HUES48 (cell line): ENCODE data around the gene LCOR.

ENCODE experiments used
- H3K27ac ChIP-seq: one replicate; pipeline ENCODE4 v1.7.0; 2013; ENCODE audit warnings: low read depth, low read length, inconsistent platforms
- H3K27me3 ChIP-seq: 2 replicates; pipeline ENCODE4 v1.6.1; 2013; ENCODE audit warnings: mild to moderate bottlenecking, low read length; ENCODE audit not compliant: control insufficient read depth, insufficient read depth
- H3K36me3 ChIP-seq: 2 replicates; pipeline ENCODE4 v1.6.1; 2013; ENCODE audit warnings: low read length; ENCODE audit not compliant: control insufficient read depth, insufficient read depth
- H3K4me1 ChIP-seq: 2 replicates; pipeline ENCODE4 v1.6.1; 2013; ENCODE audit warnings: mild to moderate bottlenecking, low read length; ENCODE audit not compliant: control insufficient read depth, insufficient read depth
- H3K4me3 ChIP-seq: 2 replicates; pipeline ENCODE4 v1.5.1; 2013; ENCODE audit warnings: mild to moderate bottlenecking, low read depth, low read length
- H3K9ac ChIP-seq: 2 replicates; pipeline ENCODE4 v1.6.1; 2013; ENCODE audit warnings: mild to moderate bottlenecking, low read depth, low read length, moderate library complexity
- H3K9me3 ChIP-seq: 2 replicates; pipeline ENCODE4 v1.6.1; 2013; ENCODE audit warnings: low read length; ENCODE audit not compliant: control insufficient read depth, insufficient read depth

Gene LCOR

GRCh38 chr10:97002670-97003069 is 170.6 kb downstream of the LCOR start:
- Histone ChIP-seq H3K27me3 (no peaks in the 10 kb centered on the region), H3K36me3 (no peaks in the 10 kb centered on the region), H3K9me3 (0 out of 2 replicates have a peak, but pooled peaks cover 5% of the 10 kb centered on the region), H3K4me1 (no peaks in the 10 kb centered on the region), H3K4me3 (no peak overlapping the region), H3K27ac (no peak overlapping the region), H3K9ac (no peak overlapping the region)

GRCh38 chr10:97003151-97003803 is 171.2 kb downstream of the LCOR start:
- Histone ChIP-seq H3K4me1 (no peaks in the 10 kb centered on the region), H3K4me3 (no peak overlapping the region), H3K9me3 (0 out of 2 replicates have a peak, but pooled peaks cover 6% of the 10 kb centered on the region), H3K27ac (no peak overlapping the region), H3K9ac (no peak overlapping the region), H3K36me3 (no peaks in the 10 kb centered on the region), H3K27me3 (no peaks in the 10 kb centered on the region)

- Histone ChIP-seq H3K4me1 (no peaks in the 10 kb centered on the region), H3K36me3 (no peaks in the 10 kb centered on the region), H3K9me3 (0 out of 2 replicates have a peak, but pooled peaks cover 6% of the 10 kb centered on the region), H3K9ac (no peak overlapping the region), H3K4me3 (no peak overlapping the region), H3K27ac (no peak overlapping the region), H3K27me3 (no peaks in the 10 kb centered on the region)
Observed at GRCh38 chr10:97003804-97004201, 171.7 kb downstream of the LCOR start.

GRCh38 chr10:97004591-97004990 is 172.5 kb downstream of the LCOR start:
- Histone ChIP-seq H3K36me3 (no peaks in the 10 kb centered on the region), H3K27ac (no peak overlapping the region), H3K27me3 (no peaks in the 10 kb centered on the region), H3K4me3 (no peak overlapping the region), H3K4me1 (no peaks in the 10 kb centered on the region), H3K9ac (no peak overlapping the region), H3K9me3 (0 out of 2 replicates have a peak, but pooled peaks cover 6% of the 10 kb centered on the region)

- H3K4me1 ChIP-seq = no peaks in the 10 kb centered on the region
- no peak overlapping the region for H3K4me3 ChIP-seq
- no peaks in the 10 kb centered on the region for H3K27me3 ChIP-seq
- no peaks in the 10 kb centered on the region for H3K36me3 ChIP-seq
- 0 out of 2 replicates have a peak, but pooled peaks cover 6% of the 10 kb centered on the region for H3K9me3 ChIP-seq
- H3K9ac ChIP-seq = no peak overlapping the region
- H3K27ac ChIP-seq = no peak overlapping the region
Observed at GRCh38 chr10:97005349-97005748, 173.3 kb downstream of the LCOR start.

GRCh38 chr10:97006364-97006763 is 174.3 kb downstream of the LCOR start:
- Histone ChIP-seq H3K27me3 (no peaks in the 10 kb centered on the region), H3K4me3 (no peak overlapping the region), H3K36me3 (no peaks in the 10 kb centered on the region), H3K4me1 (no peaks in the 10 kb centered on the region), H3K9ac (no peak overlapping the region), H3K9me3 (0 out of 2 replicates have a peak, but pooled peaks cover 6% of the 10 kb centered on the region), H3K27ac (no peak overlapping the region)

GRCh38 chr10:97007417-97007816 is 175.3 kb downstream of the LCOR start:
- Histone ChIP-seq H3K9me3 (0 out of 2 replicates have a peak, but pooled peaks cover 6% of the 10 kb centered on the region), H3K4me1 (no peaks in the 10 kb centered on the region), H3K4me3 (no peak overlapping the region), H3K27me3 (no peaks in the 10 kb centered on the region), H3K36me3 (no peaks in the 10 kb centered on the region), H3K9ac (no peak overlapping the region), H3K27ac (no peak overlapping the region)

GRCh38 chr10:97010695-97011206 is 178.7 kb downstream of the LCOR start:
- Histone ChIP-seq H3K27me3 (no peaks in the 10 kb centered on the region), H3K9me3 (0 out of 2 replicates have a peak, but pooled peaks cover 6% of the 10 kb centered on the region), H3K4me3 (no peak overlapping the region)

GRCh38 chr10:97011397-97011796 is 179.3 kb downstream of the LCOR start:
- Histone ChIP-seq H3K36me3 (no peaks in the 10 kb centered on the region), H3K4me3 (no peak overlapping the region), H3K27me3 (no peaks in the 10 kb centered on the region), H3K4me1 (no peaks in the 10 kb centered on the region), H3K27ac (no peak overlapping the region), H3K9ac (no peak overlapping the region), H3K9me3 (0 out of 2 replicates have a peak, but pooled peaks cover 6% of the 10 kb centered on the region)

More at GRCh38 chr10:97010695-97011206, 178.7 kb downstream of the LCOR start:
- Histone ChIP-seq H3K4me1 (no peaks in the 10 kb centered on the region), H3K9ac (no peak overlapping the region), H3K36me3 (no peaks in the 10 kb centered on the region), H3K27ac (no peak overlapping the region)

GRCh38 chr10:97012470-97012869 is 180.4 kb downstream of the LCOR start:
- no peaks in the 10 kb centered on the region for H3K27me3 ChIP-seq
- H3K27ac ChIP-seq = no peak overlapping the region
- H3K4me3 ChIP-seq = no peak overlapping the region
- H3K36me3 ChIP-seq = no peaks in the 10 kb centered on the region
- H3K9me3 ChIP-seq = 0 out of 2 replicates have a peak, but pooled peaks cover 3% of the 10 kb centered on the region
- H3K4me1 ChIP-seq = no peaks in the 10 kb centered on the region
- no peak overlapping the region for H3K9ac ChIP-seq

- no peaks in the 10 kb centered on the region for H3K9me3 ChIP-seq
Observed at GRCh38 chr10:97013568-97013967, 181.5 kb downstream of the LCOR start.

More at GRCh38 chr10:97013568-97013967, 181.5 kb downstream of the LCOR start:
- H3K27ac ChIP-seq = no peak overlapping the region
- H3K36me3 ChIP-seq = no peaks in the 10 kb centered on the region
- H3K9ac ChIP-seq = no peak overlapping the region
- no peaks in the 10 kb centered on the region for H3K27me3 ChIP-seq
- no peaks in the 10 kb centered on the region for H3K4me1 ChIP-seq
- no peak overlapping the region for H3K4me3 ChIP-seq
